ENCODE results near the gene TRAF6. TPM values are rescaled to one million over a fixed set of nuclear protein-coding genes. Genes with fewer than 3 reads are reported as not detected.
"Not testable (repeated sequence)": the region's sequence is repeated elsewhere in the genome, so short reads cannot be mapped to it uniquely, and the experiment has no call there.

The TRAF6 gene
- total RNA-seq, result 10 to 100 TPM; 18.7 to 22.5 TPM
- 1 to 10 TPM; 4.4 to 5.7 TPM for polyA plus RNA-seq
- long read RNA-seq, donor 1, full-length matches to known transcripts, result 36 of 42 reads
- long read RNA-seq, donor 1, partial matches to known transcripts, result 1 of 42 reads
- long read RNA-seq, donor 1, other reads (novel, unspliced or antisense), result 5 of 42 reads
- long read RNA-seq, donor 2, partial matches to known transcripts, result 0 of 1 reads
- long read RNA-seq, donor 2, other reads (novel, unspliced or antisense), result 1 of 1 reads

GRCh38 chr11:36509694-36510593, at the start of gene TRAF6:
Gene TRAF6, minus strand, starts transcription at chr11:36510272. Its CDS starts 8,757 bp downstream, at chr11:36501515.
- H3K27ac ChIP-seq (ENCODE audit: low read depth in 1 of 2, low read length in 2 of 2), result peak within 1 kb of the TSS in 1 of 2 donors; percentile 14
- peak; percentile 94 to 98 for DNase-seq
- no peaks in the 10 kb centered on the region for H3K36me3 ChIP-seq (ENCODE audit: control insufficient read depth in 1 of 2, insufficient read depth in 2 of 2, low read length in 1 of 2)
- intact Hi-C loops (cut with DNase I), result no loop called here
- H3K4me3 ChIP-seq (ENCODE audit: low read length in 2 of 2), result peak within 1 kb of the TSS; percentile 30 to 83
- no peaks in the 10 kb centered on the region for H3K4me1 ChIP-seq (ENCODE audit: control insufficient read depth in 1 of 2, insufficient read depth in 2 of 2, low read length in 2 of 2)
- peaks cover 3% of the 10 kb centered on the region for H3K9me3 ChIP-seq (ENCODE audit: control insufficient read depth, low read length)
- H3K27me3 ChIP-seq (ENCODE audit: control insufficient read depth in 1 of 2, insufficient read depth in 2 of 2, low read length in 1 of 2), result no peaks in the 10 kb centered on the region
- peak; percentile 99 for ATAC-seq (ENCODE audit: low FRiP score)
- 0% methylated on average over 55 to 81 of the region's 81 CpGs for WGBS, 2 donors

- peaks cover 3% of the 10 kb centered on the region for H3K9me3 ChIP-seq (ENCODE audit: control insufficient read depth, low read length)
- ATAC-seq (ENCODE audit: low FRiP score) (no peak), DNase-seq (no peak)
- H3K4me3 ChIP-seq (ENCODE audit: low read length in 2 of 2), result no peak overlapping the region
- H3K36me3 ChIP-seq (ENCODE audit: control insufficient read depth in 1 of 2, insufficient read depth in 2 of 2, low read length in 1 of 2), result no peaks in the 10 kb centered on the region
- no peaks in the 10 kb centered on the region for H3K27me3 ChIP-seq (ENCODE audit: control insufficient read depth in 1 of 2, insufficient read depth in 2 of 2, low read length in 1 of 2)
- H3K27ac ChIP-seq (ENCODE audit: low read depth in 1 of 2, low read length in 2 of 2), result no peak overlapping the region
- 81 to 82% methylated on average over 4 of the region's 4 CpGs for WGBS, 2 donors
- H3K4me1 ChIP-seq (ENCODE audit: control insufficient read depth in 1 of 2, insufficient read depth in 2 of 2, low read length in 2 of 2), result no peaks in the 10 kb centered on the region
- intact Hi-C loops (cut with DNase I), result no loop called here
These were observed 48.7 kb upstream of the TRAF6 start for GRCh38 chr11:36558571-36559413.

- intact Hi-C loops (cut with DNase I), result no loop called here
- DNase-seq (no peak), ATAC-seq (ENCODE audit: low FRiP score) (no peak)
- Histone ChIP-seq H3K9me3 (ENCODE audit: control insufficient read depth, low read length) (peaks cover 3% of the 10 kb centered on the region), H3K4me3 (ENCODE audit: low read length in 2 of 2) (no peak overlapping the region), H3K27me3 (ENCODE audit: control insufficient read depth in 1 of 2, insufficient read depth in 2 of 2, low read length in 1 of 2) (no peaks in the 10 kb centered on the region), H3K36me3 (ENCODE audit: control insufficient read depth in 1 of 2, insufficient read depth in 2 of 2, low read length in 1 of 2) (no peaks in the 10 kb centered on the region), H3K27ac (ENCODE audit: low read depth in 1 of 2, low read length in 2 of 2) (no peak overlapping the region), H3K4me1 (ENCODE audit: control insufficient read depth in 1 of 2, insufficient read depth in 2 of 2, low read length in 2 of 2) (no peaks in the 10 kb centered on the region)
These were observed 47.9 kb upstream of the TRAF6 start for GRCh38 chr11:36557991-36558390.

GRCh38 chr11:36557390-36557789, 47.3 kb upstream of the TRAF6 start:
- H3K9me3 ChIP-seq (ENCODE audit: control insufficient read depth, low read length); ATAC-seq (ENCODE audit: low FRiP score); H3K27me3 ChIP-seq (ENCODE audit: control insufficient read depth in 1 of 2, insufficient read depth in 2 of 2, low read length in 1 of 2); intact Hi-C loops (cut with DNase I); H3K36me3 ChIP-seq (ENCODE audit: control insufficient read depth in 1 of 2, insufficient read depth in 2 of 2, low read length in 1 of 2); H3K4me1 ChIP-seq (ENCODE audit: control insufficient read depth in 1 of 2, insufficient read depth in 2 of 2, low read length in 2 of 2); DNase-seq; H3K27ac ChIP-seq (ENCODE audit: low read depth in 1 of 2, low read length in 2 of 2); H3K4me3 ChIP-seq (ENCODE audit: low read length in 2 of 2): not testable (repeated sequence)
- WGBS, 2 donors, result 93 to 95% methylated on average over 15 of the region's 17 CpGs

- Histone ChIP-seq H3K9me3 (ENCODE audit: control insufficient read depth, low read length) (no peaks in the 10 kb centered on the region), H3K27me3 (ENCODE audit: control insufficient read depth in 1 of 2, insufficient read depth in 2 of 2, low read length in 1 of 2) (no peaks in the 10 kb centered on the region), H3K36me3 (ENCODE audit: control insufficient read depth in 1 of 2, insufficient read depth in 2 of 2, low read length in 1 of 2) (no peaks in the 10 kb centered on the region), H3K4me1 (ENCODE audit: control insufficient read depth in 1 of 2, insufficient read depth in 2 of 2, low read length in 2 of 2) (no peaks in the 10 kb centered on the region), H3K27ac (ENCODE audit: low read depth in 1 of 2, low read length in 2 of 2) (no peak overlapping the region), H3K4me3 (ENCODE audit: low read length in 2 of 2) (no peak overlapping the region)
- intact Hi-C loops (cut with DNase I), result no loop called here
- ATAC-seq (ENCODE audit: low FRiP score) (no peak), DNase-seq (no peak)
- WGBS, 2 donors, result 7 to 11% methylated on average over 1 of the region's 1 CpG
These were observed 40.5 kb upstream of the TRAF6 start for GRCh38 chr11:36550385-36551115.

- intact Hi-C loops (cut with DNase I), result no loop called here
- H3K4me3 ChIP-seq (ENCODE audit: low read length in 2 of 2), result no peak overlapping the region
- no peaks in the 10 kb centered on the region for H3K9me3 ChIP-seq (ENCODE audit: control insufficient read depth, low read length)
- no peaks in the 10 kb centered on the region for H3K36me3 ChIP-seq (ENCODE audit: control insufficient read depth in 1 of 2, insufficient read depth in 2 of 2, low read length in 1 of 2)
- WGBS, 2 donors, result 50 to 53% methylated on average over 6 of the region's 6 CpGs
- DNase-seq (peak in 1 of 2 donors; percentile 42), ATAC-seq (ENCODE audit: low FRiP score) (no peak)
- H3K27me3 ChIP-seq (ENCODE audit: control insufficient read depth in 1 of 2, insufficient read depth in 2 of 2, low read length in 1 of 2), result peaks cover 0 to 2% of the 10 kb centered on the region in 2 donors
- H3K27ac ChIP-seq (ENCODE audit: low read depth in 1 of 2, low read length in 2 of 2), result no peak overlapping the region
- no peaks in the 10 kb centered on the region for H3K4me1 ChIP-seq (ENCODE audit: control insufficient read depth in 1 of 2, insufficient read depth in 2 of 2, low read length in 2 of 2)
These were observed 30.9 kb upstream of the TRAF6 start for GRCh38 chr11:36540998-36541397.

- no peak for DNase-seq
- no peaks in the 10 kb centered on the region for H3K9me3 ChIP-seq (ENCODE audit: control insufficient read depth, low read length)
- H3K4me3 ChIP-seq (ENCODE audit: low read length in 2 of 2), result no peak overlapping the region
- WGBS, 2 donors, result 79 to 80% methylated on average over 3 of the region's 3 CpGs
- ATAC-seq (ENCODE audit: low FRiP score), result no peak
- no peaks in the 10 kb centered on the region for H3K4me1 ChIP-seq (ENCODE audit: control insufficient read depth in 1 of 2, insufficient read depth in 2 of 2, low read length in 2 of 2)
- intact Hi-C loops (cut with DNase I), result no loop called here
- no peak overlapping the region for H3K27ac ChIP-seq (ENCODE audit: low read depth in 1 of 2, low read length in 2 of 2)
- H3K27me3 ChIP-seq (ENCODE audit: control insufficient read depth in 1 of 2, insufficient read depth in 2 of 2, low read length in 1 of 2), result peaks cover 0 to 2% of the 10 kb centered on the region in 2 donors
- no peaks in the 10 kb centered on the region for H3K36me3 ChIP-seq (ENCODE audit: control insufficient read depth in 1 of 2, insufficient read depth in 2 of 2, low read length in 1 of 2)
These were observed 24.3 kb upstream of the TRAF6 start for GRCh38 chr11:36534276-36534840.

All from aorta (tissue), 5 donors.